A673 (cell line): ENCODE data around the gene UTP3. TPM values are rescaled to one million over a fixed set of nuclear protein-coding genes. Genes with fewer than 3 reads are reported as not detected.

ENCODE experiments used
- BruUV-seq: library from RNA; stranded (reverse); fragments of 400-500 nt; replicated peaks from 2 replicates; lab custom pipeline; 2021; lab: Mats Ljungman, UMichigan
- CTCF ChIA-PET: fragments of 300-600 bp; sonication (Branson Sonifier 250); formaldehyde crosslinking; loops from one replicate; lab custom pipeline; 2022; ENCODE audit warnings: antibody characterized with exemption; lab: Charles Lee
- POLR2A ChIA-PET: fragments of 300-600 bp; sonication (Branson Sonifier 250); formaldehyde crosslinking; loops from one replicate; lab custom pipeline; 2022; ENCODE audit warnings: antibody characterized with exemption; ENCODE audit not compliant: low non-redundant PET; lab: Charles Lee
- DNase-seq: peaks from one replicate; pipeline ENCODE4 v3.0.0-alpha.2; 2015; ENCODE audit warnings: low spot score
- H3K27ac ChIP-seq: fragments of 200-600 bp; sonication (generic); 2 replicates; pipeline ENCODE4 v1.5.1; 2016; ENCODE audit warnings: mixed run types, low read depth, mild to moderate bottlenecking, mixed read lengths, antibody characterized with exemption, low read length; ENCODE audit not compliant: poor library complexity, severe bottlenecking
- H3K27me3 ChIP-seq: fragments of 200-600 bp; sonication (generic); replicated peaks from 2 replicates; pipeline ENCODE4 v1.6.1; 2017; ENCODE audit warnings: mixed run types, low read depth, mild to moderate bottlenecking, mixed read lengths, antibody characterized with exemption, low read length; ENCODE audit not compliant: insufficient read depth, poor library complexity
- H3K36me3 ChIP-seq: fragments of 200-600 bp; sonication (generic); 2 replicates; pipeline ENCODE4 v1.6.1; 2016; ENCODE audit warnings: mixed run types, mild to moderate bottlenecking, mixed read lengths, antibody characterized with exemption, low read length; ENCODE audit not compliant: insufficient read depth, poor library complexity, severe bottlenecking
- H3K4me1 ChIP-seq: fragments of 200-600 bp; sonication (generic); 2 replicates; pipeline ENCODE4 v1.6.1; 2017; ENCODE audit warnings: mixed run types, mild to moderate bottlenecking, mixed read lengths, antibody characterized with exemption, low read length; ENCODE audit not compliant: insufficient read depth, poor library complexity, severe bottlenecking
- H3K4me3 ChIP-seq: fragments of 200-600 bp; sonication (generic); 2 replicates; pipeline ENCODE4 v1.5.1; 2016; ENCODE audit warnings: low read depth, mixed run types, mild to moderate bottlenecking, mixed read lengths, low read length; ENCODE audit not compliant: poor library complexity, severe bottlenecking
- H3K9me3 ChIP-seq: fragments of 200-600 bp; sonication (generic); 2 replicates; pipeline ENCODE4 v1.6.1; 2016; ENCODE audit warnings: mixed run types, low read depth, mild to moderate bottlenecking, mixed read lengths, antibody characterized with exemption, low read length; ENCODE audit not compliant: poor library complexity, severe bottlenecking
- CTCF ChIP-seq: fragments of 300-800, 200-600 bp; sonication (generic); conservative IDR thresholded peaks from 2 replicates; pipeline ENCODE4 v1.5.1; 2017; ENCODE audit warnings: low read depth, mild to moderate bottlenecking, antibody characterized with exemption, low read length, moderate library complexity, mixed read lengths
- EZH2 ChIP-seq: fragments of 200-600 bp; sonication (generic); IDR thresholded peaks from 2 replicates; pipeline ENCODE4 v1.6.1; 2017; ENCODE audit warnings: borderline replicate concordance, low read depth, mild to moderate bottlenecking, mixed read lengths, antibody characterized with exemption, low read length; ENCODE audit not compliant: poor library complexity, severe bottlenecking
- intact Hi-C: fragments of 100-400 bp; cut with micrococcal nuclease; formaldehyde crosslinking; loops from one replicate; pipeline ENCODE4 v1.10.0; 2022; ENCODE audit not compliant: unreplicated experiment
- total RNA-seq: library from RNA; stranded (reverse); gene quantifications from 2 replicates; pipeline ENCODE4 v1.2.3, GENCODE V29; 2021

UTP3 gene
- total RNA-seq, 1 experiment from 2014 or later, result 17.1 TPM

DNA sequence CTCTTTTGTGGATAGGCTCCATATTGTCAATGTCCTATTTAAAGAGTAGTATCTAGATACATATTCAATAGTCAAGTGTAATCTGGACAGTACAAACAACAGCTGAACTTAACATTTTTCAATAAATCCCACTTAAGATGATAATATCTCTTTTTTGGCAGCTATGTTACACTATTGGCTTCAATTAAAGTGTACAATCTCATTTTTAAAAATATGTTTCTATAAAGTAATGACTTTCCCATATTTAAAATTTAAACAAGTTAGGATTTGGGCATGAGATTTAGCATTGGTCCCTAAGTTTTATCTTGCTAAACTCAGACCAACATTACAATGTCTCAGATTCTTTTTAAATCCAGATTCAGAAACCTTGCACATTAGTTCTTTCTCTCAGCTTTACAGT, 14.1 kb upstream of the UTP3 start:
- Histone ChIP-seq H3K9me3 (no peaks in the 10 kb centered on the region), H3K4me1 (no peaks in the 10 kb centered on the region), H3K27me3 (no peaks in the 10 kb centered on the region), H3K27ac (no peak overlapping the region), H3K4me3 (no peak overlapping the region), H3K36me3 (no peaks in the 10 kb centered on the region)
- intact Hi-C loops, result no loop called here
- TF ChIP-seq EZH2 (no peak), CTCF (no peak)
- CTCF ChIA-PET, result no interaction called here
- POLR2A ChIA-PET, result no interaction called here
- BruUV-seq, result no TSS peak
- no peak for DNase-seq

DNA sequence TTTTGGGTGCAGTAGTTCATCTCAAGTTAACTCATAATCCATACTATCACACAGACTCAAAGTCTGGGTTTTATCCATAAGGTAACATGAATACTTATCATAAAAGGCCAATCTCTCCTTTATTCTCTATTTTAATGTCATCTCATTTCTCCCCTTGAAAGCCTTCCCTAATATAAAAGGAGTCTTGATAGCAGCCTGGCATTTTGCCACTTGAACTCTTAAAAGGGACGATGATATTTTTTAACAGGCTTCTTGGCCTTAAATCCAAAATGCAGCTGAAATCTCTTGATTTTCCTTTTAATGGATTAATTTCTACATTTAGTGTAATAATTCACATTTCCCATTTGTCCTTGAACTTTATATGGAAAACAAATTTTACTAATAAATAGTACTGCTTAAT, 13.6 kb upstream of the UTP3 start:
- BruUV-seq, result no TSS peak
- Histone ChIP-seq H3K9me3 (no peaks in the 10 kb centered on the region), H3K4me1 (no peaks in the 10 kb centered on the region), H3K27ac (no peak overlapping the region), H3K36me3 (no peaks in the 10 kb centered on the region), H3K4me3 (no peak overlapping the region), H3K27me3 (no peaks in the 10 kb centered on the region)
- CTCF ChIA-PET, result no interaction called here
- intact Hi-C loops, result no loop called here
- no peak for TF ChIP-seq CTCF
- POLR2A ChIA-PET, result no interaction called here
- DNase-seq, result no peak

- no peak for TF ChIP-seq EZH2
- TF ChIP-seq CTCF, result no peak
- intact Hi-C loops, result no loop called here
- no peaks in the 10 kb centered on the region for H3K4me1 ChIP-seq
- ChIA-PET POLR2A (no interaction called here), CTCF (no interaction called here)
- H3K27ac ChIP-seq, result no peak overlapping the region
- BruUV-seq, result no TSS peak
- no peak overlapping the region for H3K4me3 ChIP-seq
- DNase-seq, result no peak
- no peaks in the 10 kb centered on the region for H3K27me3 ChIP-seq
- no peaks in the 10 kb centered on the region for H3K36me3 ChIP-seq
- no peaks in the 10 kb centered on the region for H3K9me3 ChIP-seq
Observed at GRCh38 chr4:70676554-70677090, 11.7 kb upstream of the UTP3 start.
